HFFc6 (cell line): ENCODE data around the gene KREMEN1. TPM values are rescaled to one million over a fixed set of nuclear protein-coding genes. Genes with fewer than 3 reads are reported as not detected.

Experiments
- DNase-seq: peaks from one replicate; pipeline ENCODE4 v3.0.0-alpha.2; 2018
- H3K27ac Mint-ChIP-seq: 2 replicates; pipeline ENCODE4 v1.8.0; 2020; ENCODE audit warnings: mild to moderate bottlenecking, mixed read lengths
- H3K27me3 Mint-ChIP-seq: 2 replicates; pipeline ENCODE4 v1.8.0; 2021; ENCODE audit warnings: mild to moderate bottlenecking, moderate library complexity, mixed read lengths; ENCODE audit not compliant: insufficient read depth
- H3K36me3 Mint-ChIP-seq: 2 replicates; pipeline ENCODE4 v1.8.0; 2021; ENCODE audit warnings: low read depth, mixed read lengths
- H3K4me1 Mint-ChIP-seq: 2 replicates; pipeline ENCODE4 v1.8.0; 2020; ENCODE audit warnings: low read depth, mixed read lengths
- H3K4me3 Mint-ChIP-seq: 2 replicates; pipeline ENCODE4 v1.8.0; 2020; ENCODE audit warnings: mild to moderate bottlenecking, moderate library complexity, mixed read lengths
- H3K9me3 Mint-ChIP-seq: 2 replicates; pipeline ENCODE4 v1.8.0; 2020; ENCODE audit warnings: mild to moderate bottlenecking, mixed read lengths
- CTCF ChIP-seq: fragments of 200-600 bp; sonication (generic); IDR thresholded peaks from 2 replicates; pipeline ENCODE4 v1.5.0; 2021; ENCODE audit warnings: antibody characterized with exemption, mild to moderate bottlenecking
- total RNA-seq, 6 experiments: library from RNA; stranded (reverse); fragmentation: NEBNext Ultra II Directional; extraction: Animal tissue kit (Norgen Biotek cat#: 25700); gene quantifications; 2 replicates in 1 of 6; 3 replicates in 5 of 6; pipeline ENCODE4 v1.2.3, GENCODE V29; 2021

Gene KREMEN1
- total RNA-seq, 6 experiments from 2014 or later = 0.50 to 1.1 (median 0.59) TPM

GRCh38 chr22:29121124-29121523 lies 48.3 kb downstream of the KREMEN1 start:
- H3K9me3 Mint-ChIP-seq = peaks cover 10% of the 10 kb centered on the region
- TF ChIP-seq CTCF = no peak
- peaks cover 6% of the 10 kb centered on the region for H3K36me3 Mint-ChIP-seq
- no peak overlapping the region for H3K4me3 Mint-ChIP-seq
- H3K4me1 Mint-ChIP-seq = no peaks in the 10 kb centered on the region; the same call in 1 of the 2 replicates
- no peak for DNase-seq
- no peak overlapping the region for H3K27ac Mint-ChIP-seq
- peaks cover 14% of the 10 kb centered on the region for H3K27me3 Mint-ChIP-seq

- peaks cover 14% of the 10 kb centered on the region for H3K27me3 Mint-ChIP-seq
- peaks cover 6% of the 10 kb centered on the region for H3K36me3 Mint-ChIP-seq
- no peak for DNase-seq
- H3K4me1 Mint-ChIP-seq = no peaks in the 10 kb centered on the region
- H3K9me3 Mint-ChIP-seq = peaks cover 10% of the 10 kb centered on the region
- H3K4me3 Mint-ChIP-seq = no peak overlapping the region
- TF ChIP-seq CTCF = no peak
- no peak overlapping the region for H3K27ac Mint-ChIP-seq
Observed at GRCh38 chr22:29122041-29122440, 49.2 kb downstream of the KREMEN1 start.

GRCh38 chr22:29124777-29125442 lies 52.1 kb downstream of the KREMEN1 start:
- H3K27me3 Mint-ChIP-seq = peaks cover 12% of the 10 kb centered on the region
- no peak overlapping the region for H3K4me3 Mint-ChIP-seq
- H3K36me3 Mint-ChIP-seq = peaks cover 1% of the 10 kb centered on the region
- no peak for DNase-seq
- H3K4me1 Mint-ChIP-seq = peaks cover 5% of the 10 kb centered on the region; the same call in 1 of the 2 replicates
- no peak overlapping the region for H3K27ac Mint-ChIP-seq
- peaks cover 5% of the 10 kb centered on the region for H3K9me3 Mint-ChIP-seq
- no peak for TF ChIP-seq CTCF

- Mint-ChIP-seq H3K4me3 (no peak overlapping the region), H3K27me3 (peaks cover 11% of the 10 kb centered on the region), H3K9me3 (peaks cover 2% of the 10 kb centered on the region; the same call in 1 of the 2 replicates), H3K36me3 (no peaks in the 10 kb centered on the region), H3K4me1 (peaks cover 5% of the 10 kb centered on the region; the same call in 1 of the 2 replicates), H3K27ac (no peak overlapping the region)
- DNase-seq = no peak
- TF ChIP-seq CTCF = no peak
Observed at GRCh38 chr22:29125443-29125778, 52.6 kb downstream of the KREMEN1 start.

- H3K4me1 Mint-ChIP-seq = peaks cover 5% of the 10 kb centered on the region; the same call in 1 of the 2 replicates
- H3K4me3 Mint-ChIP-seq = no peak overlapping the region
- H3K27me3 Mint-ChIP-seq = peaks cover 9% of the 10 kb centered on the region
Observed at GRCh38 chr22:29125844-29126243, 53.0 kb downstream of the KREMEN1 start.

More at GRCh38 chr22:29125844-29126243, 53.0 kb downstream of the KREMEN1 start:
- TF ChIP-seq CTCF = no peak
- H3K9me3 Mint-ChIP-seq = no peaks in the 10 kb centered on the region
- H3K27ac Mint-ChIP-seq = no peak overlapping the region
- H3K36me3 Mint-ChIP-seq = no peaks in the 10 kb centered on the region
- no peak for DNase-seq
